Tracheal epithelial cell (primary cell): ENCODE measurements around the gene RFTN2. TPM values are rescaled to one million over a fixed set of nuclear protein-coding genes. Genes with fewer than 3 reads are reported as not detected.

Source experiments
- total RNA-seq: library from RNA; depleted of rRNA; stranded (reverse); fragments of >200 nt; gene quantifications from 2 replicates; pipeline ENCODE4 v1.2.1, GENCODE V29; 2014

The RFTN2 gene, protein sequence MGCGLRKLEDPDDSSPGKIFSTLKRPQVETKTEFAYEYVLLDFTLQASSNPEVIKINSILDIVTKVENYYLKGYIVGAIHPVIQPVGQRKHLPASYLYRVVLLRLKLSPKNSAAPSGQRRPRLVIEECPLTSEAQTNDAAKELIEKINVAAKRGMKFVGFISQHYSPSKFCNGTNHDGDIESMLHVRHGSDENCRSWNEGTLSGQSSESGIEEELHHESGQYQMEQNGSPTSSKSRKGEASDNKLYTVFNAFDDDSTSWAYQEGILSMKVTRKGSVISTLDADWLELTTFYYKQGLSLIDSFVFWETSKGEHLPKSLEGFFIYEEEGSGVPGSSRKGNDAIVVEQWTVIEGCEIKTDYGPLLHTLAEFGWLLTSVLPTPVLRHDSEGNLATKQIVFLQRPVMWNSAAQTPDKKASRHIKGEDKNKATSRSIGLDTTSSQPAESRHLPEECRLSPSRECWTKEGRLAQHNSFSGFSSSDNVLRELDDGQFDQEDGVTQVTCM
- 0.21 TPM in 1 of 2 replicates, not detected in the other for total RNA-seq

DNA sequence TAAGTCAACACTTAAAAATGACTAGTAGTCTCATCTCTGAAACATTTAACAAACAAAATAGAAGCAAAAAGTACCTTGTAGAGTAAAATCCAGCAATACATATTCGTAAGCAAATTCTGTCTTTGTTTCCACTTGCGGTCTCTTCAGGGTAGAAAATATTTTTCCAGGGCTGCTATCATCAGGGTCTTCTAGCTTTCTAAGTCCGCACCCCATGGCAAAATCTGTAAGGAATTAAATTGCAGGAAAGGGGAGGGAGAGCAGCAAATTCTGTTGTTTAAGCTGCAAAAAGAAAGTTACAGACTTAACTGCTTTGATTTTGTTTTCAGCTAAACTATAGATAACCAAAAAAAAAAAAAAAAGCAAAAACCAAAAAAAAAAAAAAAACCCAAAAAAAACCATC, at the start of gene RFTN2:
RFTN2 (minus strand) TSS at position 342 of the 400 bp plus-strand sequence; CDS start at position 213, 129 bp downstream.

DNA sequence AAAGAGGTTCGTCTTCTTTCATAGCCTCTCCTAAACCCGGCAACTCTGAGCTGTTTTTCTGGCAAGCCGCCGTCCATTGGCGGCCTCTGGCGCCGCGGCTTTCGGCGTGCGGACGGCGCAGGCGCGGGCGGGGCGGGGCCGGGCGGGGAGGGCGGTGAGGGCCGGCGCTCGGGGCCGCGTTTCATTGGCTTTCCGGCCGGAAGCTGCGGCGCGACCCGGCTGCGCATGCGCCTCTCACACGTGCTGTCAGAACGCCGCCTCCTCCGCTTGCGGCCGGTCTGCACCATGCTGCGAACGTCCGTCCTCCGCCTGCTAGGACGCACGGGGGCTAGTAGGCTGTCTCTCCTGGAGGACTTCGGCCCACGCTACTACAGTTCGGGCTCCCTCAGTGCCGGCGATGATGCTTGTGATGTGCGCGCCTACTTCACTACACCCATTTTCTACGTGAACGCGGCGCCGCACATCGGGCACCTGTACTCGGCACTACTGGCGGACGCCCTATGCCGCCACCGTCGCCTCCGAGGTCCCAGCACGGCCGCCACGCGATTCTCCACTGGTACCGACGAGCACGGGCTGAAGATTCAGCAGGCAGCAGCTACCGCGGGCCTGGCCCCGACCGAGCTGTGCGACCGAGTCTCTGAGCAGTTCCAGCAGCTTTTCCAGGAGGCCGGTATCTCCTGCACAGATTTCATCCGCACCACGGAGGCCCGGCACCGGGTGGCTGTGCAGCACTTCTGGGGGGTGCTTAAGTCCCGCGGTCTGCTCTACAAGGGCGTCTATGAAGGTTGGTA, 29.9 kb upstream of the RFTN2 start, which contains the start of gene MARS2:
MARS2 (plus strand) TSS at position 249 of the 791 bp plus-strand sequence; CDS start at position 286, 37 bp downstream.

Other genes starting within 250 kb of the RFTN2 start
- 105 and 110 TPM in 2 replicates for gene SF3B1, start 240.6 kb downstream of the RFTN2 start, total RNA-seq
- 28.1 and 30.6 TPM in 2 replicates for gene COQ10B, start 222.0 kb downstream of the RFTN2 start, total RNA-seq
- gene HSPD1, start 175.7 kb downstream of the RFTN2 start, total RNA-seq: 257 and 406 TPM in 2 replicates
- 90.8 and 117 TPM in 2 replicates for gene HSPE1, start 175.2 kb downstream of the RFTN2 start, total RNA-seq
- 23.9 and 28.4 TPM in 2 replicates for gene MOB4, start 159.5 kb downstream of the RFTN2 start, total RNA-seq
- gene MARS2, start 29.8 kb upstream of the RFTN2 start, total RNA-seq: 7.0 and 12.8 TPM in 2 replicates
- gene BOLL, start 109.7 kb upstream of the RFTN2 start, total RNA-seq: not detected in 2 replicates
- gene PLCL1, start 129.0 kb upstream of the RFTN2 start, total RNA-seq: under 0.01 TPM in 1 of 2 replicates, not detected in the other